HepG2 (cell line): ENCODE measurements around the gene FOSL2. TPM values are rescaled to one million over a fixed set of nuclear protein-coding genes. Genes with fewer than 3 reads are reported as not detected.

ENCODE experiments used
- ATF7 ChIP-seq, 2 experiments: fragments of 450-650 bp in 1 of 2; sonication (generic) in 1 of 2; formaldehyde crosslinking in 1 of 2; IDR thresholded peaks; 2 replicates each; pipeline versions ENCODE4 v1.4.0 to v1.6.1; 2016 to 2020; ENCODE audit warnings: antibody characterized with exemption in 1 of 2, mild to moderate bottlenecking in 1 of 2, missing genetic modification reagents in 1 of 2
- BRD4 ChIP-seq: sonication (generic); formaldehyde crosslinking; IDR thresholded peaks from 2 replicates; pipeline ENCODE4 v1.4.0; 2020; ENCODE audit warnings: missing genetic modification reagents
- CENPX ChIP-seq: sonication (generic); formaldehyde crosslinking; IDR thresholded peaks from 2 replicates; pipeline ENCODE4 v1.9.0; 2021; ENCODE audit warnings: mild to moderate bottlenecking, missing genetic modification reagents, moderate library complexity
- ETV6 ChIP-seq: sonication (generic); formaldehyde crosslinking; conservative IDR thresholded peaks from 2 replicates; pipeline ENCODE4 v1.4.0; 2020; ENCODE audit warnings: missing genetic modification reagents
- ISX ChIP-seq: sonication (generic); formaldehyde crosslinking; conservative IDR thresholded peaks from 2 replicates; pipeline ENCODE4 v1.5.0; 2020; ENCODE audit warnings: missing genetic modification reagents
- KAT8 ChIP-seq: IDR thresholded peaks from 2 replicates; pipeline ENCODE4 v1.6.1; 2016; ENCODE audit warnings: missing genetic modification reagents, missing compliant biosample characterization
- MAFF ChIP-seq: IDR thresholded peaks from 2 replicates; pipeline ENCODE4 v1.6.1; 2011; ENCODE audit warnings: low read depth, low read length, improper control_type of control experiment
- MEIS2 ChIP-seq: sonication (generic); formaldehyde crosslinking; IDR thresholded peaks from 2 replicates; pipeline ENCODE4 v1.9.0; 2021; ENCODE audit warnings: mild to moderate bottlenecking, missing genetic modification reagents
- NCOA2 ChIP-seq: sonication (generic); formaldehyde crosslinking; IDR thresholded peaks from 2 replicates; pipeline ENCODE4 v1.8.0; 2022; ENCODE audit warnings: inconsistent platforms
- TERF1 ChIP-seq: sonication (generic); formaldehyde crosslinking; IDR thresholded peaks from 2 replicates; pipeline ENCODE4 v1.8.0; 2022; ENCODE audit warnings: mild to moderate bottlenecking, missing genetic modification reagents, moderate library complexity
- ZHX2 ChIP-seq, 2 experiments: sonication (generic) in 1 of 2; formaldehyde crosslinking in 1 of 2; IDR thresholded peaks; 2 replicates each; pipeline versions ENCODE4 v1.6.1 to v1.9.0; 2014 to 2022; ENCODE audit warnings: antibody characterized with exemption in 1 of 2, borderline replicate concordance in 1 of 2, inconsistent platforms in 1 of 2, low read depth in 1 of 2, missing genetic modification reagents in 1 of 2
- ZNF354B ChIP-seq: sonication (generic); formaldehyde crosslinking; IDR thresholded peaks from 2 replicates; pipeline ENCODE4 v1.8.0; 2022; ENCODE audit warnings: mild to moderate bottlenecking, missing genetic modification reagents
- ZNF678 ChIP-seq: sonication (generic); formaldehyde crosslinking; IDR thresholded peaks from 2 replicates; pipeline ENCODE4 v1.4.0; 2020; ENCODE audit warnings: mild to moderate bottlenecking, missing genetic modification reagents
- ZNF768 ChIP-seq: sonication (generic); formaldehyde crosslinking; IDR thresholded peaks from 2 replicates; pipeline ENCODE4 v1.4.0; 2020; ENCODE audit warnings: missing genetic modification reagents
- ZNF775 ChIP-seq: sonication (generic); formaldehyde crosslinking; IDR thresholded peaks from 2 replicates; pipeline ENCODE4 v1.4.0; 2020; ENCODE audit warnings: missing genetic modification reagents, mild to moderate bottlenecking, moderate library complexity, borderline replicate concordance
- ZSCAN21 ChIP-seq: sonication (generic); formaldehyde crosslinking; IDR thresholded peaks from 2 replicates; pipeline ENCODE4 v1.8.0; 2022; ENCODE audit warnings: mild to moderate bottlenecking, missing genetic modification reagents, moderate library complexity, borderline replicate concordance
- polyA plus RNA-seq, 8 experiments: library from polyadenylated mRNA; depleted of rRNA in 3 of 8; stranded (reverse) in 7 of 8; unstranded in 1 of 8; fragments of >200 nt; fragmentation: Illumina TruSeq in 4 of 8; extraction: Trizol in 4 of 8; gene quantifications; 2 replicates each; pipeline versions ENCODE4 v1.2.1 to v1.2.3, GENCODE V29; 2011 to 2016; ENCODE audit warnings: low read depth in 4 of 8, missing spikeins in 1 of 8, mixed read lengths in 1 of 8; ENCODE audit not compliant: insufficient read depth in 1 of 8
- total RNA-seq, 5 experiments: library from RNA; depleted of rRNA; stranded (reverse); fragments of >200 nt; fragmentation: Illumina TruSeq; extraction: Trizol; gene quantifications; 2 replicates each; pipeline ENCODE4 v1.2.3, GENCODE V29; 2016; ENCODE audit warnings: low read depth in 1 of 5
- TF ChIP-seq, protein P1 (sequence below): sonication (generic); formaldehyde crosslinking; IDR thresholded peaks from 2 replicates; pipeline ENCODE4 v1.5.1; 2020; ENCODE audit warnings: mild to moderate bottlenecking, missing genetic modification reagents, moderate library complexity
- TF ChIP-seq, protein P2 (sequence below): sonication (generic); formaldehyde crosslinking; IDR thresholded peaks from 2 replicates; pipeline ENCODE4 v1.4.0; 2020; ENCODE audit warnings: missing genetic modification reagents

Gene FOSL2
- total and polyA plus RNA-seq, 2 of the 13 experiments (the other 11 are each of a cell fraction or from before 2014, with no cell fraction given): 3.4 to 18.1 TPM

- TF ChIP-seq ZHX2 (IDR thresholded peaks at IDR 0.05; ENCODE audit: low read depth) (peak; percentile 64), ZHX2 (CRISPR knock-in tag; IDR thresholded peaks at IDR 0.05; ENCODE audit: borderline replicate concordance) (no peak), MEIS2 (peak; percentile 87), MAFF (no peak), ZNF678 (peak; percentile 71; the same call in 1 of the 2 replicates), ATF7 (IDR thresholded peaks at IDR 0.05) (peak; percentile 49; the same call in 1 of the 2 replicates), ATF7 (CRISPR knock-in tag; IDR thresholded peaks at IDR 0.05) (peak; percentile 80), NCOA2 (peak; percentile 67; the same call in 1 of the 2 replicates), TERF1 (CRISPR knock-in tag) (no peak), ISX (CRISPR knock-in tag) (0 out of 2 replicates have a peak, but pooled peaks have one; percentile 16), ZNF775 (no peak), ZSCAN21 (CRISPR knock-in tag) (peak; percentile 90; the same call in 1 of the 2 replicates), ETV6 (peak; percentile 74; the same call in 1 of the 2 replicates), ZNF768 (CRISPR knock-in tag) (peak; percentile 73; the same call in 1 of the 2 replicates), ZNF354B (CRISPR knock-in tag) (peak; percentile 26; the same call in 1 of the 2 replicates), KAT8 (CRISPR knock-in tag) (peak; percentile 76), BRD4 (peak; percentile 73; the same call in 1 of the 2 replicates), CENPX (CRISPR knock-in tag) (no peak)
- TF ChIP-seq, protein P1, sequence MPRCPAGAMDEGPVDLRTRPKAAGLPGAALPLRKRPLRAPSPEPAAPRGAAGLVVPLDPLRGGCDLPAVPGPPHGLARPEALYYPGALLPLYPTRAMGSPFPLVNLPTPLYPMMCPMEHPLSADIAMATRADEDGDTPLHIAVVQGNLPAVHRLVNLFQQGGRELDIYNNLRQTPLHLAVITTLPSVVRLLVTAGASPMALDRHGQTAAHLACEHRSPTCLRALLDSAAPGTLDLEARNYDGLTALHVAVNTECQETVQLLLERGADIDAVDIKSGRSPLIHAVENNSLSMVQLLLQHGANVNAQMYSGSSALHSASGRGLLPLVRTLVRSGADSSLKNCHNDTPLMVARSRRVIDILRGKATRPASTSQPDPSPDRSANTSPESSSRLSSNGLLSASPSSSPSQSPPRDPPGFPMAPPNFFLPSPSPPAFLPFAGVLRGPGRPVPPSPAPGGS: no peak
- TF ChIP-seq, protein P2, sequence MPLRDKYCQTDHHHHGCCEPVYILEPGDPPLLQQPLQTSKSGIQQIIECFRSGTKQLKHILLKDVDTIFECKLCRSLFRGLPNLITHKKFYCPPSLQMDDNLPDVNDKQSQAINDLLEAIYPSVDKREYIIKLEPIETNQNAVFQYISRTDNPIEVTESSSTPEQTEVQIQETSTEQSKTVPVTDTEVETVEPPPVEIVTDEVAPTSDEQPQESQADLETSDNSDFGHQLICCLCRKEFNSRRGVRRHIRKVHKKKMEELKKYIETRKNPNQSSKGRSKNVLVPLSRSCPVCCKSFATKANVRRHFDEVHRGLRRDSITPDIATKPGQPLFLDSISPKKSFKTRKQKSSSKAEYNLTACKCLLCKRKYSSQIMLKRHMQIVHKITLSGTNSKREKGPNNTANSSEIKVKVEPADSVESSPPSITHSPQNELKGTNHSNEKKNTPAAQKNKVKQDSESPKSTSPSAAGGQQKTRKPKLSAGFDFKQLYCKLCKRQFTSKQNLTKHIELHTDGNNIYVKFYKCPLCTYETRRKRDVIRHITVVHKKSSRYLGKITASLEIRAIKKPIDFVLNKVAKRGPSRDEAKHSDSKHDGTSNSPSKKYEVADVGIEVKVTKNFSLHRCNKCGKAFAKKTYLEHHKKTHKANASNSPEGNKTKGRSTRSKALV: peak; percentile 34; the same call in 1 of the 2 replicates
Observed at GRCh38 chr2:28392297-28393113, at the start of gene FOSL2 (continued).
